ENCODE measurements around the gene TROAP. TPM values are rescaled to one million over a fixed set of nuclear protein-coding genes. Genes with fewer than 3 reads are reported as not detected.

Gene TROAP
- total and polyA plus RNA-seq, 9 of the 15 experiments (the other 6 are each of a cell fraction or from before 2014, with no cell fraction given): 46.4 to 171 (median 59.8) TPM

DNA sequence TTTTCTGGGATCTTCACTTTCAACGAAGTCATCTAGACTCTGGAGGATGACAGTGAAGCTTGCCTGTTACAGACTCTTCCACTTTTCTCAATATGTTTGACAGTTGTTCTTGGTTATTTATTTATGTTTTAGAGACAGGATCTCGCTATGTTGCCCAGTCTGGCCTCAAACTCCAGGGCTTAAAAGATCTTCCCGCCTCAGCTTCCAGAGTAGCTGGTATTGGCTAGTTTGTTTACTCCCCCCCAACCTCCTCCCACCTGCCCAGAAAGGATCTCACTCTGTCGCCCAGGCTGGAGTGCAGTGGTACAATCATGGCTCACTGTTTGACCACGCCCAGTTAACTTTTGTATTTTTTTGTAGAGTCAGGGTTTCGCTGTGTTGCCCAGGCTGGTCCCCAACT, 47.5 kb downstream of the TROAP start:
- Histone ChIP-seq H3K36me3 (ENCODE audit: control insufficient read depth, insufficient read depth, low read length) (peaks cover 10% of the 10 kb centered on the region; the same call in 1 of the 3 replicates), H3K27me3 (ENCODE audit: control insufficient read depth in 2 of 2, insufficient read depth in 2 of 2, low read length in 2 of 2) (no peaks in the 10 kb centered on the region), H3K9ac (ENCODE audit: insufficient read depth in 1 of 2, low read depth in 2 of 2, low read length in 2 of 2) (no peak overlapping the region), H3K4me1 (replicated peaks in 1 of 2; ENCODE audit: control insufficient read depth in 2 of 2, insufficient read depth in 2 of 2, low read length in 2 of 2) (peaks cover 12 to 19% of the 10 kb centered on the region in 2 experiments; a peak in 3 of 5 replicates), H3K9me1 (ENCODE audit: control insufficient read depth, insufficient read depth, low read length) (no peaks in the 10 kb centered on the region), H3K4me3 (no peak overlapping the region), H3K79me2 (ENCODE audit: control insufficient read depth, insufficient read depth, low read length) (peaks cover 58% of the 10 kb centered on the region), H2AFZ (ENCODE audit: low read depth, low read length) (no peak overlapping the region), H3K9me3 (replicated peaks; ENCODE audit: control insufficient read depth, insufficient read depth, low read depth, low read length) (no peaks in the 10 kb centered on the region), H3K27ac (ENCODE audit: extremely low read depth, low read depth, low read length) (no peak overlapping the region), H3K4me2 (ENCODE audit: insufficient read depth, low read length) (peak overlapping the region; percentile 56; the same call in 1 of the 2 replicates), H4K20me1 (replicated peaks; ENCODE audit: control insufficient read depth, insufficient read depth, low read length) (no peaks in the 10 kb centered on the region)
- intact Hi-C loops (cut with micrococcal nuclease): no loop called here
- in situ Hi-C loops (cut with MboI): no loop called here
- DNase-seq (ENCODE audit: extremely low read depth in 1 of 4, low spot score in 3 of 4): no peak
- WGBS (ENCODE audit: insufficient coverage, low coverage, missing lambda C conversion rate): 75% methylated on average over 6 of the region's 6 CpGs
- TF ChIP-seq BCOR (IDR thresholded peaks at IDR 0.05): 0 out of 2 replicates have a peak, but pooled peaks have one; percentile 25
- TF ChIP-seq LCOR (CRISPR knock-in tag; IDR thresholded peaks at IDR 0.05): no peak
- TF ChIP-seq ZNF121 (CRISPR knock-in tag; conservative IDR thresholded peaks at IDR 0.05): peak; percentile 75
- TF ChIP-seq, protein P1, sequence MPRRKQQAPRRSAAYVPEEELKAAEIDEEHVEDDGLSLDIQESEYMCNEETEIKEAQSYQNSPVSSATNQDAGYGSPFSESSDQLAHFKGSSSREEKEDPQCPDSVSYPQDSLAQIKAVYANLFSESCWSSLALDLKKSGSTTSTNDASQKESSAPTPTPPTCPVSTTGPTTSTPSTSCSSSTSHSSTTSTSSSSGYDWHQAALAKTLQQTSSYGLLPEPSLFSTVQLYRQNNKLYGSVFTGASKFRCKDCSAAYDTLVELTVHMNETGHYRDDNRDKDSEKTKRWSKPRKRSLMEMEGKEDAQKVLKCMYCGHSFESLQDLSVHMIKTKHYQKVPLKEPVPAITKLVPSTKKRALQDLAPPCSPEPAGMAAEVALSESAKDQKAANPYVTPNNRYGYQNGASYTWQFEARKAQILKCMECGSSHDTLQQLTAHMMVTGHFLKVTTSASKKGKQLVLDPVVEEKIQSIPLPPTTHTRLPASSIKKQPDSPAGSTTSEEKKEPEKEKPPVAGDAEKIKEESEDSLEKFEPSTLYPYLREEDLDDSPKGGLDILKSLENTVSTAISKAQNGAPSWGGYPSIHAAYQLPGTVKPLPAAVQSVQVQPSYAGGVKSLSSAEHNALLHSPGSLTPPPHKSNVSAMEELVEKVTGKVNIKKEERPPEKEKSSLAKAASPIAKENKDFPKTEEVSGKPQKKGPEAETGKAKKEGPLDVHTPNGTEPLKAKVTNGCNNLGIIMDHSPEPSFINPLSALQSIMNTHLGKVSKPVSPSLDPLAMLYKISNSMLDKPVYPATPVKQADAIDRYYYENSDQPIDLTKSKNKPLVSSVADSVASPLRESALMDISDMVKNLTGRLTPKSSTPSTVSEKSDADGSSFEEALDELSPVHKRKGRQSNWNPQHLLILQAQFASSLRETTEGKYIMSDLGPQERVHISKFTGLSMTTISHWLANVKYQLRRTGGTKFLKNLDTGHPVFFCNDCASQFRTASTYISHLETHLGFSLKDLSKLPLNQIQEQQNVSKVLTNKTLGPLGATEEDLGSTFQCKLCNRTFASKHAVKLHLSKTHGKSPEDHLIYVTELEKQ (CRISPR knock-in tag; IDR thresholded peaks at IDR 0.05): no peak
- TF ChIP-seq, protein P2, sequence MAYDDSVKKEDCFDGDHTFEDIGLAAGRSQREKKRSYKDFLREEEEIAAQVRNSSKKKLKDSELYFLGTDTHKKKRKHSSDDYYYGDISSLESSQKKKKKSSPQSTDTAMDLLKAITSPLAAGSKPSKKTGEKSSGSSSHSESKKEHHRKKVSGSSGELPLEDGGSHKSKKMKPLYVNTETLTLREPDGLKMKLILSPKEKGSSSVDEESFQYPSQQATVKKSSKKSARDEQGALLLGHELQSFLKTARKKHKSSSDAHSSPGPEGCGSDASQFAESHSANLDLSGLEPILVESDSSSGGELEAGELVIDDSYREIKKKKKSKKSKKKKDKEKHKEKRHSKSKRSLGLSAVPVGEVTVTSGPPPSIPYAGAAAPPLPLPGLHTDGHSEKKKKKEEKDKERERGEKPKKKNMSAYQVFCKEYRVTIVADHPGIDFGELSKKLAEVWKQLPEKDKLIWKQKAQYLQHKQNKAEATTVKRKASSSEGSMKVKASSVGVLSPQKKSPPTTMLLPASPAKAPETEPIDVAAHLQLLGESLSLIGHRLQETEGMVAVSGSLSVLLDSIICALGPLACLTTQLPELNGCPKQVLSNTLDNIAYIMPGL (CRISPR knock-in tag; IDR thresholded peaks at IDR 0.05): no peak
- no peak for TF ChIP-seq ZNF75A (CRISPR knock-in tag; IDR thresholded peaks at IDR 0.05)
- TF ChIP-seq NRF1 (conservative IDR thresholded peaks at IDR 0.05 in 1 of 2, IDR thresholded peaks at IDR 0.05 in 1 of 2): no peak
- ATAC-seq: no peak
- CTCF ChIA-PET (ENCODE audit: low intra/inter-chr PET ratio): no interaction called here
- no peak for FAIRE-seq
- POLR2A ChIA-PET: interaction anchor here (1.1 kb wide), 2 partner anchors 19 to 39 kb away, joined by 3 to 5 read pairs; no protein-coding TSS in a partner anchor
- BruUV-seq (replicated peaks): no TSS peak

Measured in K562 (cell line).